CD4-positive, CD25-positive, alpha-beta regulatory T cell (primary cell): Measurements from ENCODE around the gene RRAS. TPM values are rescaled to one million over a fixed set of nuclear protein-coding genes. Genes with fewer than 3 reads are reported as not detected.
A peak's percentile ranks its signal among the peaks of the same experiment; 100 is the strongest.

ENCODE experiments used
- ATAC-seq, 2 donors: fragments of 150-1000 bp; cut with Tn5 transposase; one replicate each; pipeline ENCODE4 v1.10.0; 2021; ENCODE audit warnings: low read depth in 2 of 2, moderate number of reproducible peaks in 2 of 2, moderate library complexity in 1 of 2
- DNase-seq, 3 donors: peaks; one replicate each; pipeline versions ENCODE4 v3.0.0 to v3.0.0-alpha.2; 2012 to 2022; ENCODE audit warnings: mixed read lengths in 1 of 3
- H3K27ac ChIP-seq: one replicate; pipeline ENCODE4 v1.7.0; 2013; ENCODE audit warnings: mild to moderate bottlenecking, low read length; ENCODE audit not compliant: insufficient read depth, poor library complexity, severe bottlenecking
- H3K27me3 ChIP-seq: one replicate; pipeline ENCODE4 v1.7.0; 2013; ENCODE audit warnings: low read length; ENCODE audit not compliant: control insufficient read depth, insufficient read depth
- H3K36me3 ChIP-seq: one replicate; pipeline ENCODE4 v1.7.0; 2013; ENCODE audit warnings: mild to moderate bottlenecking, low read length, moderate library complexity; ENCODE audit not compliant: control insufficient read depth, insufficient read depth
- H3K4me1 ChIP-seq: 2 replicates; pipeline ENCODE4 v1.7.0; 2013; ENCODE audit warnings: mild to moderate bottlenecking, low read length; ENCODE audit not compliant: insufficient read depth, control insufficient read depth, poor library complexity, severe bottlenecking
- H3K4me3 ChIP-seq: one replicate; pipeline ENCODE4 v1.7.0; 2013; ENCODE audit warnings: low read depth, mild to moderate bottlenecking, low read length, moderate library complexity
- H3K9me3 ChIP-seq, 2 experiments: 1 replicate in 1 of 2; 2 replicates in 1 of 2; pipeline ENCODE4 v1.7.0; 2013; ENCODE audit warnings: low read length in 2 of 2, mild to moderate bottlenecking in 1 of 2, moderate library complexity in 1 of 2; ENCODE audit not compliant: control insufficient read depth in 2 of 2
- H3K27ac Mint-ChIP-seq, 3 donors: one replicate each; pipeline ENCODE4 v1.8.0; 2020 to 2022; ENCODE audit warnings: mild to moderate bottlenecking in 3 of 3, mixed read lengths in 3 of 3, moderate library complexity in 2 of 3
- H3K27me3 Mint-ChIP-seq: one replicate; pipeline ENCODE4 v1.8.0; 2022; ENCODE audit warnings: mild to moderate bottlenecking, mixed read lengths
- H3K36me3 Mint-ChIP-seq: one replicate; pipeline ENCODE4 v1.8.0; 2020; ENCODE audit warnings: mixed read lengths
- H3K4me1 Mint-ChIP-seq, 4 donors: one replicate each; pipeline ENCODE4 v1.8.0; 2020 to 2022; ENCODE audit warnings: mixed read lengths in 4 of 4, mild to moderate bottlenecking in 1 of 4
- H3K4me3 Mint-ChIP-seq, 4 donors: one replicate each; pipeline ENCODE4 v1.8.0; 2020 to 2022; ENCODE audit warnings: mild to moderate bottlenecking in 4 of 4, mixed read lengths in 4 of 4, moderate library complexity in 3 of 4
- H3K9me3 Mint-ChIP-seq, 7 donors: one replicate each; pipeline ENCODE4 v1.8.0; 2020 to 2022; ENCODE audit warnings: mixed read lengths in 7 of 7, mild to moderate bottlenecking in 3 of 7, moderate library complexity in 2 of 7
- polyA plus RNA-seq, 4 donors: library from polyadenylated mRNA; unstranded; fragments of 300-500 nt; fragmentation: Illumina TruSeq; gene quantifications; one replicate each; pipeline ENCODE4 v1.2.3, GENCODE V29; 2021
- total RNA-seq: library from RNA; stranded (reverse); gene quantifications from one replicate; pipeline ENCODE4 v1.2.3, GENCODE V29; 2022

Gene RRAS
- total and polyA plus RNA-seq, 5 donors from 2014 or later, result 4.6 to 22.1 (median 19.1) TPM

DNA sequence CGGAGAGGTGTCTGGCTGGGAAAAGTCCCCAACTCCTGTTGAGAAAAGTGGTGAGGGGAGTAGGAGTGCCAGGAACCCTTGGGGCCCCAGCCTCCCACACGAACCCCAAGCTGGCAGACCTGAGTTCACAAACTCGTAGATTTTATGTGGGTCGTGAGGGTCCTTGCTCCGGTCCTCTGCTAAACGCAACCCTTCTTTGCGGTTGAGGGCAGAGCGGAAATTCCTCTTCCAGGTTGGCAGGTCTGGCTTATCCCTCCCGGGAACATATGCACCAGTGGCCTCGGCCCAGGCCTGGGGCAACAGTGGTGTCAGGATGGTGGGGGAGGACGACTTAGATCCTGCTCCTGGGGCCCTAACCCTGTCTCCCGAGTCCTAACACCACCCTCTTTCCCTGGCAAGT lies 23.3 kb upstream of the RRAS start:
- Histone ChIP-seq H3K4me1 (peaks cover 38% of the 10 kb centered on the region), H3K27me3 (no peaks in the 10 kb centered on the region), H3K9me3 (no peaks in the 10 kb centered on the region), H3K27ac (peak overlapping the region; percentile 87), H3K36me3 (peaks cover 34% of the 10 kb centered on the region), H3K4me3 (peak overlapping the region; percentile 83)
- ATAC-seq (no peak), DNase-seq (no peak)
- H3K4me3 Mint-ChIP-seq, result peak overlapping the region in 3 of 4 donors; percentile 98 to 100 (median 99)
- H3K9me3 Mint-ChIP-seq, result no peaks in the 10 kb centered on the region
- H3K4me1 Mint-ChIP-seq, result peaks cover 0 to 67% (median 21%) of the 10 kb centered on the region in 4 donors
- H3K27ac Mint-ChIP-seq, result peak overlapping the region in 2 of 3 donors; percentile 98 to 99
- H3K27me3 Mint-ChIP-seq, result peaks cover 6% of the 10 kb centered on the region
- peaks cover 6% of the 10 kb centered on the region for H3K36me3 Mint-ChIP-seq

DNA sequence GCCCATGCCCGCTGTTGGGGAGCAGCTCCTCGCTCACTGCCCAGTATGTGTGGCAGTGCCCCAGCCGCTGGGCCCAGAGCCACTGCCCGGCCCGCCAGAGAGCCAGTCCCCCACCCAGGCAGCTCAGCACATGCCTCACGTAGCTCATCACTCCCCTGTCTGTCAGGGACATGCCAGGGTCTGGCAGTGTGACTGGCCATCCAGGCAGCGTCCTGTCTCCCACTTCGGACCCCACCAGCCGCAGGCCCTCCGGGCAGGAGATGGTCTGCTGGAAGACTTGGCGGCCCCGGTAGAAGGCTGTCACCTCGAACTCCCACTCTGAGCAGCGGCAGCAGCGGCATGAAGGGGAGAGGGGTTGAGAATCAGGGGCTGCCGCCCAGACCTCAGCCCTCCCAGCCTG lies 22.1 kb upstream of the RRAS start:
- Histone ChIP-seq H3K4me1 (peaks cover 38% of the 10 kb centered on the region), H3K4me3 (no peak overlapping the region), H3K27ac (peak overlapping the region; percentile 87), H3K36me3 (peaks cover 39% of the 10 kb centered on the region), H3K9me3 (no peaks in the 10 kb centered on the region), H3K27me3 (no peaks in the 10 kb centered on the region)
- no peaks in the 10 kb centered on the region for H3K9me3 Mint-ChIP-seq
- peak overlapping the region in 2 of 3 donors; percentile 36 to 63 for H3K27ac Mint-ChIP-seq
- H3K4me1 Mint-ChIP-seq, result peaks cover 0 to 62% (median 19%) of the 10 kb centered on the region in 4 donors
- H3K4me3 Mint-ChIP-seq, result peak overlapping the region in 2 of 4 donors; percentile 13 to 22
- no peak for DNase-seq
- peaks cover 6% of the 10 kb centered on the region for H3K27me3 Mint-ChIP-seq
- H3K36me3 Mint-ChIP-seq, result peaks cover 8% of the 10 kb centered on the region
- ATAC-seq, result no peak

DNA sequence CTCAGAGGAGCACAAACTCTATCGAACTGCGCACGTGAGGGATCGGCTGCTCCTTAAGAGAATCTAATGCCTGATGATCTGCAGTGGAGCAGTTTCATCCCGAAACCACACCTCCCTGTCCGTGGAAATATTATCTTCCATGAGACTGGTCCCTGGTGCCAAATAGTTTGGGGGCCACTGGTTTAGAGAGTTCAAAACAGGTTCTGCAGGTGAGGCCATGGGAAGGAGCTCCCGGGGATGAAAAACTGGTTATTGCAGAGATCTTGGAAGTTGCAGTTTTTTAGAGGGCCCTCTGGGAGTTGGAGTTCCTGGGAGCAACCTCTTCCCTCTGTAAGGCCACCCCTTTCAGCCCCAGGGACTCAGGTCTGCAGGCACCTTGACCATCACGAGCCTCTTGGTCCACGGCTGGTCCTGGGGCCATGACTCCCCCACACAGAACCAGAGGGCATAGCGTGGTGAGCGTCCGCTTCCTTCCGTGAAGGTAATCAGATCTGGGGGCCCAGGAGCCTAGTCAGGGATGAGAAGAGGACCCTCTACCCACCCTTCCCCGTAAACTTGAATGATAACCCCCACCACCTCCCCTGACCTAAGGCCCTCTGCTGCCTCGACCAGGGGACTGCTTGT lies 20.5 kb upstream of the RRAS start:
- ATAC-seq, result no peak
- H3K4me3 Mint-ChIP-seq, result peak overlapping the region in 2 of 4 donors; percentile 7 to 61

DNA sequence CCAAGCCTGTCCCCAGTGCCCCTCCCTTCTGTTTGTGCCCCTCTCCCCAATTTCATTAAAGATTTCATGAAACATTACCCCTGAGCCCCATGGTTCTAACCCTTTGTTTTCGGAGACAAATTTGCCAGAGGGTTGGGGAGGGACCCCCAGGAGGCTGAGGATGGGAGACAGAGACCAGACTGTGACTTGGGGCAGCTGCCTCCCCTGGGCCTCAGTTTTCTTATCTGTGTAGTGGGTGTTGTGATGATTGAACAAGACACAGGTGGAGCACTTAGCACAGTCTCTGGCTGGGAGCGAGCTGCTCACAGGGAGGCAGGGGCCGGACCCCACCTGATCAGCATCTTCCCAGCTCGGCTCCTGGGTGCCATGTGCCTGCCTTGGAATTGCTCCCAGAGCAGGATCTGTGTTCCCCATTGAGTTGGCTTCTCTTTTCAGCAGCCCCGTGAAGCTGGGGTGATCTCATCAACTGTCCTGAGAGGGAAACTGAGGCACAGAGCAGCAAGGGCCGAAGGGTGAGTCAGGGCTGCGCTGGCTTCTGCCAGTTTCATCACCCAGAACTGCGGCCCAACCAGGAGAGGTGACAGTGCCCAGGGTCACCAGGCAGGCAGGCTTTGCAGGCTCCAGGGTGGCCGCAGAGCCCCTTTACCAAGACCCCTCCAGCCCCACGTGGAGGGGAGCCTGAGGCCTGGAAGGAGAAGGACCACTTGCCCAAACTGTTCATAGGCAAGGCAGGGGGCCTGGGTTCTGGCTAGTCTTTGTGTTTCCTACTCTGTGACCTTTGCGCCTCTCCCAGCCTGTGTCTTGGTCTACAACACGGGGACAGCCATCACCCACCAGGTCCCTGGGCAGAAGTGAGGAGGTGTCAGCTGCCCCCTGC lies 18.9 kb upstream of the RRAS start:
- Histone ChIP-seq H3K4me1 (peaks cover 18% of the 10 kb centered on the region), H3K27ac (no peak overlapping the region), H3K4me3 (no peak overlapping the region), H3K27me3 (no peaks in the 10 kb centered on the region), H3K36me3 (peaks cover 55% of the 10 kb centered on the region), H3K9me3 (no peaks in the 10 kb centered on the region)
- H3K36me3 Mint-ChIP-seq, result peaks cover 13% of the 10 kb centered on the region
- no peaks in the 10 kb centered on the region for H3K27me3 Mint-ChIP-seq
- no peak overlapping the region for H3K4me3 Mint-ChIP-seq
- no peak overlapping the region for H3K27ac Mint-ChIP-seq
- ATAC-seq (no peak), DNase-seq (no peak)
- peaks cover 0 to 40% (median 2%) of the 10 kb centered on the region in 4 donors for H3K4me1 Mint-ChIP-seq
- H3K9me3 Mint-ChIP-seq, result no peaks in the 10 kb centered on the region

More for the DNA sequence above, 20.5 kb upstream of the RRAS start:
- Histone ChIP-seq H3K27ac (no peak overlapping the region), H3K4me1 (peaks cover 26% of the 10 kb centered on the region), H3K36me3 (peaks cover 47% of the 10 kb centered on the region), H3K27me3 (no peaks in the 10 kb centered on the region), H3K4me3 (no peak overlapping the region), H3K9me3 (no peaks in the 10 kb centered on the region)
- Mint-ChIP-seq H3K9me3 (no peaks in the 10 kb centered on the region), H3K27me3 (peaks cover 2% of the 10 kb centered on the region), H3K36me3 (peaks cover 14% of the 10 kb centered on the region), H3K4me1 (peaks cover 0 to 51% (median 10%) of the 10 kb centered on the region in 4 donors), H3K27ac (no peak overlapping the region)
- no peak for DNase-seq

DNA sequence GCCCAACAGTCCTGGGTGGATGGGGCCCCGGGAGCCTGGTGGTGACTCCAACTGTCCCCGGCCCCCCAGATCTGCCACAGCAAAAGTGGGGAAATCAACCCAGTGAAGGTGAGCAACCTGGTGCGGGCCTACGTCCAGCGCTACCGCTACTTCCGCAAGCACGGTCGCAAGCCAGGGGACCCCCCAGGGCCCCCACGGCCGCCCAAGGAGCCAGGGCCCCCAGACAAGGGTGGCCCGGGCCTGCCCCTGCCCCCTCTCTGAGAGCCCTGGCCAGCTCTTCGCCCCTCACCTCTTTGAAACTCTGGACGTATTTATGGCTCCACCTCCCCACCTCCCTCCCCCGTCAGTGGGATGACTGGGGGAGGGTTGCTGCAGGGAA lies 18.2 kb upstream of the RRAS start:
- Mint-ChIP-seq H3K4me1 (peaks cover 0 to 33% (median 0%) of the 10 kb centered on the region in 4 donors), H3K27ac (no peak overlapping the region)

DNA sequence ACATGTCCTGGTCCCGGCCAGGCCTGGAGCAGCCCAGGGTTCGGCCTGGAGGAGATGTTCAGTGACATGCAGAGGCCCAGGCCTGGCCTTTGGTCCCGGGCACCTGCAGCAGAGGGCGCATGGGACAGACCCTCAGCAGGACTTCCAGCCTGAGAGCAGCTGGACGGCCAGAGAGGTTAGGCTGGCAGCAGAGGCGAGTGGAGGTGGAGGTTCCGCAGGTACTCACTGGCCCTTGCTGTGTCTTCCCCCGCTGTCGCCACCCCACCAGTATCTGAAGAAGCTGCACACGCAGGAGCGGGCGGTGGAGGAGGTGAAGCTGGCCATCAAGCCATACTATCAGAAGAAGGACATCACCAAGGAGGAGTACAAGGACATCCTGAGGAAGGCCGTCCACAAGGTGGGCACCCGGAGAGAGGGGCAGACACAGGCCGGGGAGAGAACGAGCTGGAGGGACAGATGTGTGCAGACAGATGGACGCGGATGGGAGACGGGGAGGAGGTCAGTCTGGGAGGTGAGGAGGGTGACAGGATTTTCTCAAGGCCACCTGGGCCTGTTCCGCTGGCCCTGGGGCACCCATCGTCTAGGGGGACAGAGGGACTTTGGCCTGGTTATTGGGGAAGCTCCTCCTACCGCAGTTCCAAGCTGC lies 17.7 kb upstream of the RRAS start:
- Mint-ChIP-seq H3K4me3 (peak overlapping the region in 1 of 4 donors; percentile 83), H3K36me3 (peaks cover 16% of the 10 kb centered on the region), H3K9me3 (peaks cover 0 to 2% (median 0%) of the 10 kb centered on the region in 7 donors), H3K27me3 (no peaks in the 10 kb centered on the region), H3K27ac (peak overlapping the region in 1 of 3 donors; percentile 48), H3K4me1 (peaks cover 0 to 28% (median 0%) of the 10 kb centered on the region in 4 donors)
- Histone ChIP-seq H3K27ac (no peak overlapping the region), H3K4me3 (no peak overlapping the region), H3K27me3 (no peaks in the 10 kb centered on the region), H3K9me3 (no peaks in the 10 kb centered on the region), H3K36me3 (peaks cover 56% of the 10 kb centered on the region), H3K4me1 (peaks cover 6% of the 10 kb centered on the region)
- DNase-seq (no peak), ATAC-seq (no peak)

More for the DNA sequence above, 18.2 kb upstream of the RRAS start:
- DNase-seq (no peak), ATAC-seq (no peak)
- H3K9me3 ChIP-seq, result no peaks in the 10 kb centered on the region
- no peak overlapping the region for H3K27ac ChIP-seq
- H3K9me3 Mint-ChIP-seq, result peaks cover 0 to 2% (median 0%) of the 10 kb centered on the region in 7 donors
- H3K36me3 Mint-ChIP-seq, result peaks cover 13% of the 10 kb centered on the region
- H3K27me3 Mint-ChIP-seq, result no peaks in the 10 kb centered on the region
- H3K4me3 ChIP-seq, result no peak overlapping the region
- H3K4me1 ChIP-seq, result peaks cover 11% of the 10 kb centered on the region
- peak overlapping the region in 1 of 4 donors; percentile 83 for H3K4me3 Mint-ChIP-seq
- H3K27me3 ChIP-seq, result no peaks in the 10 kb centered on the region
- H3K36me3 ChIP-seq, result peaks cover 55% of the 10 kb centered on the region

DNA sequence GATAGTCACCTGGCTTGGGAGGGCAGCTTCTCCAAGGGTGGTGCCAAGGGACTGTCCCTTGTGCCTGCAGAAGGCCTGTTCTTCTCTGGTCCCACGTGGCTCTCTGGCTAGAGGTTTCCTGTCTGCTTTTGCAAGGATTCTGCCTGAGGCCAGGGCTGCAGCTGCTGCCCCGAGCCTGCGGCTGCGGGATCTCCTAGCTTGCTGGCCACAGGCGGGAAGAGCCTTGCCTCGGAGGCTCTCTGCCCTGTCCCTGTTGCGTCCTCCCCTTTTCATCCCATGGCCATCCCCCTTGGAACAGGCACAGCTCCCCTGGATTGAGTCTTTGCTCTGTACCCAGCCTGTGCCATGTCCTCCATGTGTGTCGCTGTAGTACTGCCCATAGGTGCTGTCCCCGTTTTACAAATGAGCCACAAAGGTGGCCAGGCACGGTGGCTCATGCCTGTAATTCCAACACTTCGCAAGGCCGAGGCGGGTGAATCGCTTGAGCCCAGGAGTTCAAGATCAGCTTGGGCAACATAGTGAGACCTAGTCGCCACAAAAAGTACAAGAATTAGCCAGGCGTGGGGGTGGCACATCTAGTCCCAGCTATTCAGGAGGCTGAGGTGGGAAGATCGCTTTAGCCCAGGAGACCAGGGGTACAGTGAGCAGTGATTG lies 16.6 kb upstream of the RRAS start:
- Histone ChIP-seq H3K27me3 (no peaks in the 10 kb centered on the region), H3K4me1 (no peaks in the 10 kb centered on the region), H3K9me3 (no peaks in the 10 kb centered on the region), H3K27ac (no peak overlapping the region), H3K4me3 (no peak overlapping the region), H3K36me3 (peaks cover 50% of the 10 kb centered on the region)
- Mint-ChIP-seq H3K4me3 (no peak overlapping the region), H3K27me3 (no peaks in the 10 kb centered on the region), H3K9me3 (peaks cover 0 to 2% (median 0%) of the 10 kb centered on the region in 7 donors), H3K4me1 (peaks cover 0 to 22% (median 0%) of the 10 kb centered on the region in 4 donors), H3K27ac (peak overlapping the region in 1 of 3 donors; percentile 12), H3K36me3 (peaks cover 16% of the 10 kb centered on the region)
- DNase-seq (no peak), ATAC-seq (no peak)
